HG03469 (cell line): ENCODE results near the gene CCDC70.

Source experiments
- ATAC-seq: cut with Tn5 transposase; IDR thresholded peaks from one replicate; pipeline ENCODE4 v1.9.1; 2021; ENCODE audit warnings: mild to moderate bottlenecking, moderate library complexity, moderate number of reproducible peaks; ENCODE audit not compliant: unreplicated experiment

The CCDC70 gene

GRCh38 chr13:51828730-51829567, 32.8 kb upstream of the CCDC70 start:
- ATAC-seq: no peak

- no peak for ATAC-seq
Measured at GRCh38 chr13:51829568-51829899, 32.2 kb upstream of the CCDC70 start.

- no peak for ATAC-seq
Measured at GRCh38 chr13:51831519-51831918, 30.2 kb upstream of the CCDC70 start.

- ATAC-seq: peak; percentile 70
Measured at GRCh38 chr13:51832471-51833152, 29.2 kb upstream of the CCDC70 start.

GRCh38 chr13:51833980-51834379, 27.8 kb upstream of the CCDC70 start:
- no peak for ATAC-seq

DNA sequence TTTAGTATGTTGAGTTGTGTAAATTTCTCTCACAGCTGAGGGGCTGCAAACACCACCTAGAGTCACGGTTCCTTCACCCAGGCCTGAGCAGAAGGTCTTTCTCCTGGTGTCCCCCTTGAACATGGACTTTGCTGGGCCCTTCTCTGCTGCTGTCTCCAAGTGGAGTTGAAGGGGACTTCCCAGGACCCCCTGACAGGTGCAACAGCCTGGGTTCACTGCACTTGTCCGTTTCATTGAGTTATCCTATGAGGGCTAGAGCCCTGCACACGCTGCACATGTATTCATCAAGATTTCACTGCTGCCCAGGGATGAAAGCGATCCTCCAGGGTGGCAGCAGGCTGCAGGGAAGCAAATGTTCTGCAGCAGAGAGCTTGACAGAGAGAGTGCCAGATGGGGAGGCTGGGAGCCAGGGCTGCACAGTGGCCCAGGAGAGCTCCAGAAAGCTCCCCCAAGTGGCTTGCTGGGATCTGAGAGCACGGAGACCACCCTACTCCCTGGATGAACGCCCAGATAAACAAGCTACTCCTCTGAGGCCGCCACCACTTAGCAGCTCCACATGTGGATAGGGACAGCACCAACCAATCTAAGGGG, 27.1 kb upstream of the CCDC70 start:
- no peak for ATAC-seq

DNA sequence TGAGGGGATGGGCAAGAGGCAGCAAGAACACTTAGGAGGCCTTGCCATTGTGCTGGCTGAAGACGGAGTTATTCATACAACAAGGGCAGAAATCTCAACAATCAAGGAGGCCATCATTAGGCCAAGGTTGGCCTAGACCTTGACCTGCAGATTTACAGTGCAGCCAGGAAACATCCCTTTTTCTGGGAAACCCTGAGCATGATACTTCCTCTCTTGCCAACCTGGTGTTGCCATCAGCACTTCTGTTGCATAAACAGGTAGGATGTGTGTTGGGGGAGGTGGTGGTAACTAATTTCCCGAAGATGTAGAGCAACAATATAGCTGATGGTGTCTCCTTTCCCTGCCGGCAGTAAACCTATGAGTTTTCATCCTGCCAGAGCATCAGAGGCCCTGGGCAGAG, 24.8 kb upstream of the CCDC70 start:
- no peak for ATAC-seq

DNA sequence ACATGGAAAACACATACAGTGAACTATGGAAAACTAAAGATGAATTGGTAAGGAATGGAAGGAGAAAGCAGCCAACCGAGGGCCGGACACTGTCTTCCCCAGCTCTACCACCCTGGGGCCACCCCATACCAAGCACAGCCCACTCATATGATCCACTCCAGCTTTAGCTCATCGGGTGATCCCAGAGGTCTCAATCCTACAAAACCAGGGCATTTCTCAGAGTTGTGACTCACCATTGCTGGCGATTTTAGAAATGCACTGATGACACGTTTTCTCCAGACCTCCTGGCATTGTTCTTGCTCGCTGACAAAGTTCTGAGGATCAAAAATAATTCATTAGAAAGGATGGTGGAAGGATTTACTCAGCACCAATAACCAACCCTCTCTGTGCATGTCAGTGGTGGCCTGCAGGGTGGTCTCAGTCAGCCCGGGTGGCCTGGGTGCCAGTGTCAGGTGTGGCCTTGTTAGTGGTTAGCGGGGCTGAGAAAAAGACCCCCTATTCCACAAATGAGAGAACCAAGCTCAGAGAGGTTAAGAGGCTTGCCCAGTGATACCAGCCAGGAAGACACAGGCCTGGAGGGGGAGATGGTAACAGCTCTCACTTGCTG, 23.4 kb upstream of the CCDC70 start:
- no peak for ATAC-seq

DNA sequence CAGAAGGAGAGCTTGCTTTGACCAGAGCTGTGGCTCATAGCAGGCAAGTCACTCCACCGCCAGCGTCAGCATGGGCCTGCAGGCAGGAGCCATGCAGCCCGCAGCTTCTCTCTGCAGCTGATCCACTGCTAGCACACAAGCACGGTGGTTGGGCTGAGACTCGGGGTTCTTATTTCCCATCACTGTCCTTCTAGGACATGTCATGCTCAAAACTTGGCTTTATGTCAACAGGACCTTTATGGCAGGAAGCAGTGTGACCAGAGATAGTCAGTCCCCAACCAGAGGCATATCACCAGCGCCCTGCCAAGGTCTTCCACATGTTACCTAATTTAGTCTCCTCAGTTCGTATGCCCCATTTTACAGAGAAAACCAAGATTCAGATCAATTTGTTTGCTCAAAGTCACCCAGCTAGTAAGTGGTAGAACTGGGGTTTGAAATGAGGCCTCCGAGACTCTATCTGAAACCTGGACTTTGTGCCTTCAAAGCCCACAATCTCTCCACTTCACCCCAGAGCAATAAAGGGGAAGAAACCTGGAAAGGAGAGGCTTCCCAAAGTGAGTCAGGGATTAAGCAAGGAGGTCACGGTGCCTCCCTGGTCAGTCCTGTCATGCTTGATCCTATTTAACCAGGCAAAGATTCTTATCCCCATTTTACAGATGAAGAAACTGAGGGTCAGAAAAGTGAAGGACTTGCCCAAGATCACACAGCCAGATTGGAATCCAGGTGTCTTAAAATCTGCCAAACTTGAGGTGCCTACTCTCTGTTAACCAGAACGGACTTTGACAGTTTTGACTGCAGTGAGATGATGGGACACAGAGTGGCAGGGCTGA, 21.8 kb upstream of the CCDC70 start:
- ATAC-seq: no peak

DNA sequence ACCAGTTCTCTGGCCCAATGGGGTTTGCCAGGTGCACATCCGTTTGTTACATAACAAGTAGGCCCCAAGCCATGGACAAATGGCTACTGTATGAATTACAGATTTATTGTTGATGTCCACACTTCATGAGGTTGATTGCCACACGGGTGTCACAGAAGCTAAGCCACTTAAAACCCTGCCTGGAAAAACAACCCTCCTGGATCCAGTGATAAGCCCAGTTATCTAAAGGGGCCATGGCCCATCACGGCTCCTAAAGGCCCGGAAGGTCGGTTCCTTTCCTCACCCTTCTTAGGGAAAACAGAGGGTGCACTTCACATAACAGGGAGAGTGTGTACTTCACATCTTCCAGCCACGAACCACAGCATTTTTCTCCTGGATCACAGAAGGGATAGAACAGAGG, 20.9 kb upstream of the CCDC70 start:
- no peak for ATAC-seq

- no peak for ATAC-seq
Measured at GRCh38 chr13:51841732-51842131, 20.0 kb upstream of the CCDC70 start.

DNA sequence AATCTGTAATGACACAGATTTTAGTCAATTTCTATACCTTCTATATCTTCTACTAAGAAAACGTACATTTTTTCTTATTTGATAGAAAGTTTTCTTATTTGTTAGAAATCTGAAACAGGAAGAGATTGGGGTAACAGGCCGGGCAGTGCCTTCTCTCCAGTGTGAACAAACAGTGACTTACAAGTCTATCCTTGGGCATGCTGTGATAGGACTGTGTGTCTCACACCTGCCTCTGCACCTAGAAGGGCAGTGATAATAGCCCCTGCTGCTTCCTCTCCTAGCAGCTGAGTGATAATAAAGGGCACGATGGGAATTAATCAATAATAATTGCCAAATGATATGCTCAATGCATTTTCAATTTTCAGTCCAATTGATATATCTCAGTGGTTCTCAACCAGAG, 18.2 kb upstream of the CCDC70 start:
- no peak for ATAC-seq

- ATAC-seq: no peak
Measured at GRCh38 chr13:51844862-51845573, 16.8 kb upstream of the CCDC70 start, which contains the start of gene TMEM272. Gene TMEM272, minus strand, starts transcription at chr13:51845177. Its CDS starts 6,647 bp downstream, at chr13:51838530.

- no peak for ATAC-seq
Measured at GRCh38 chr13:51845574-51846318, 16.0 kb upstream of the CCDC70 start.

DNA sequence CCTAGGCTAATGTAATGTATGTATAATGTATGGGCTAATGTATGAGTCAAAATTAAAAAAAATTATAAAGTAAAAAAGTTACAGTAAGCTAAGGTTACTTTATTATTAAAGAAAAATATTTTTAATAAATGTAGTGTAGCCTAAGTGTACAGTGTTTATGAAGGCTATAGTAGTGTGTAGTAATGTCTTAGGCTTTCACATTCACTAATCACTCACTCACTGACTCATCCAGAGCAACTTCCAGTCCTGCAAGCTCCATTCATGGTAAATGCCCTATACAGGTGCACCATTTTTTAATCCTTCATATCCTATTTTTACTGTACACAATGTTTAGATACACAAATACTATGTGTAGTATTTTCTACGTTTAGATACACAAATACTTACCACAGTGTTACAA, 15.0 kb upstream of the CCDC70 start:
- no peak for ATAC-seq

DNA sequence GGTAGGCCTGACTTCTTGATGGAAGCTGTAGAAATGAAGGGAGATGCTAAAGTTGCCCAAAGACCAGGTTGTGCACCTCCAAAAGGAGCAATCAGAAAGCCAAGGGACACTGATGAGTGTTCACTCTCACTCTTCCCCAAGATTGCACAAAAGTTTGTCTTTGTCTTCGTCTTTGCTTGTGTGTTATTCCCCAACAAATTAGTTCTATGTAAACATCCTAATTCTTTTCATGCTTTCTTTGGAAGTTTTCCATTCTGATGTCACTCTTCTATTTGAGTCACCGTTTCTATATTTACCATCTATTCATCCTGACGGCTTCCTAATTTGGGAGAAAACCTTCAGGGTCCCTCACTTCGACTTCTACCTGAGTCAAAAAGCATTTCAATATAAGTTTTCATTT, 13.1 kb upstream of the CCDC70 start:
- ATAC-seq: no peak

GRCh38 chr13:51849145-51850101, 12.3 kb upstream of the CCDC70 start:
- no peak for ATAC-seq

GRCh38 chr13:51856027-51856736, 5.6 kb upstream of the CCDC70 start:
- no peak for ATAC-seq
